GM23338 (cell line): ENCODE results near the gene SERGEF.
A peak's percentile ranks its signal among the peaks of the same experiment; 100 is the strongest.

ENCODE experiments used
- CREB1 ChIP-seq: fragments of 250-450 bp; sonication (Bioruptor Pico); IDR thresholded peaks from 2 replicates; pipeline ENCODE4 v1.5.0; 2020; ENCODE audit warnings: low read depth, mild to moderate bottlenecking, moderate library complexity
- CTCF ChIP-seq, 2 experiments: fragments of 200-600 bp in 1 of 2; sonication (generic) in 1 of 2; conservative IDR thresholded peaks; 2 replicates each; pipeline versions ENCODE4 v1.5.1 to v1.6.1; 2016 to 2017; ENCODE audit warnings: antibody characterized with exemption in 2 of 2, low read depth in 2 of 2, mild to moderate bottlenecking in 2 of 2, moderate library complexity in 1 of 2
- ETS1 ChIP-seq: IDR thresholded peaks from 2 replicates; pipeline ENCODE4 v1.6.1; 2016; ENCODE audit warnings: antibody characterized with exemption
- EZH2 ChIP-seq: fragments of 200-600 bp; sonication (generic); IDR thresholded peaks from one replicate; pipeline ENCODE4 v1.8.0; 2017; ENCODE audit warnings: antibody characterized with exemption, mild to moderate bottlenecking, low read depth; ENCODE audit not compliant: unreplicated experiment
- EZH2phosphoT487 ChIP-seq: fragments of 200-600 bp; sonication (generic); IDR thresholded peaks from one replicate; pipeline ENCODE4 v1.8.1; 2018; ENCODE audit warnings: antibody characterized with exemption; ENCODE audit not compliant: unreplicated experiment
- JUNB ChIP-seq: IDR thresholded peaks from one replicate; pipeline ENCODE4 v1.6.1; 2016; ENCODE audit warnings: antibody characterized with exemption; ENCODE audit not compliant: unreplicated experiment
- POLR2AphosphoS5 ChIP-seq: IDR thresholded peaks from 2 replicates; pipeline ENCODE4 v1.6.1; 2016; ENCODE audit warnings: antibody characterized with exemption, low read depth
- REST ChIP-seq: IDR thresholded peaks from one replicate; pipeline ENCODE4 v1.6.1; 2018; ENCODE audit warnings: antibody characterized with exemption; ENCODE audit not compliant: unreplicated experiment
- ZNF462 ChIP-seq: fragments of 250-450 bp; sonication (Bioruptor Pico); IDR thresholded peaks from 2 replicates; pipeline ENCODE4 v1.5.0; 2020; ENCODE audit warnings: mild to moderate bottlenecking, moderate library complexity

GRCh38 chr11:17779861-17780594 is 232.8 kb downstream of the SERGEF start:
- no peak for TF ChIP-seq JUNB
- TF ChIP-seq CTCF (conservative IDR thresholded peaks at IDR 0.05; ENCODE audit: low read depth in 2 of 2): peak in 1 of 2 experiments; percentile 43; a peak in 2 of 4 replicates
- no peak for TF ChIP-seq REST
- no peak for TF ChIP-seq POLR2AphosphoS5
- no peak for TF ChIP-seq EZH2phosphoT487
- no peak for TF ChIP-seq EZH2
- no peak for TF ChIP-seq CREB1 (CRISPR knock-in tag)
- no peak for TF ChIP-seq ZNF462 (CRISPR knock-in tag)
- no peak for TF ChIP-seq ETS1
